ENCODE results near the gene SLC24A3.

Gene SLC24A3

GRCh38 chr20:19317237-19318069 lies 105.0 kb downstream of the SLC24A3 start:
- no peak for FAIRE-seq
- DNase-seq (ENCODE audit: insufficient read length, low spot score): no peak
- no peak for TF ChIP-seq POLR2A (IDR thresholded peaks at IDR 0.05; ENCODE audit: low read depth, low read length)

GRCh38 chr20:19318610-19319009 lies 106.2 kb downstream of the SLC24A3 start:
- FAIRE-seq (no peak), DNase-seq (ENCODE audit: insufficient read length, low spot score) (no peak)
- TF ChIP-seq POLR2A (IDR thresholded peaks at IDR 0.05; ENCODE audit: low read depth, low read length): no peak

- FAIRE-seq (no peak), DNase-seq (ENCODE audit: insufficient read length, low spot score) (no peak)
- no peak for TF ChIP-seq POLR2A (IDR thresholded peaks at IDR 0.05; ENCODE audit: low read depth, low read length)
Observed at GRCh38 chr20:19320005-19320404, 107.6 kb downstream of the SLC24A3 start.

GRCh38 chr20:19321176-19321575 lies 108.7 kb downstream of the SLC24A3 start:
- DNase-seq (ENCODE audit: insufficient read length, low spot score) (no peak), FAIRE-seq (no peak)

GRCh38 chr20:19322061-19322985 lies 109.9 kb downstream of the SLC24A3 start:
- FAIRE-seq (no peak), DNase-seq (ENCODE audit: insufficient read length, low spot score) (no peak)
- TF ChIP-seq POLR2A (IDR thresholded peaks at IDR 0.05; ENCODE audit: low read depth, low read length): no peak

More at GRCh38 chr20:19321176-19321575, 108.7 kb downstream of the SLC24A3 start:
- no peak for TF ChIP-seq POLR2A (IDR thresholded peaks at IDR 0.05; ENCODE audit: low read depth, low read length)

GRCh38 chr20:19327401-19327800 lies 115.0 kb downstream of the SLC24A3 start:
- TF ChIP-seq POLR2A (IDR thresholded peaks at IDR 0.05; ENCODE audit: low read depth, low read length): no peak
- no peak for DNase-seq (ENCODE audit: insufficient read length, low spot score)
- no peak for FAIRE-seq

- no peak for DNase-seq (ENCODE audit: insufficient read length, low spot score)
- FAIRE-seq: no peak
- TF ChIP-seq POLR2A (IDR thresholded peaks at IDR 0.05; ENCODE audit: low read depth, low read length): no peak
Observed at GRCh38 chr20:19328676-19329075, 116.2 kb downstream of the SLC24A3 start.

GRCh38 chr20:19330038-19330437 lies 117.6 kb downstream of the SLC24A3 start:
- FAIRE-seq: no peak
- no peak for DNase-seq (ENCODE audit: insufficient read length, low spot score)
- no peak for TF ChIP-seq POLR2A (IDR thresholded peaks at IDR 0.05; ENCODE audit: low read depth, low read length)

GRCh38 chr20:19330731-19331130 lies 118.3 kb downstream of the SLC24A3 start:
- TF ChIP-seq POLR2A (IDR thresholded peaks at IDR 0.05; ENCODE audit: low read depth, low read length): no peak
- DNase-seq (ENCODE audit: insufficient read length, low spot score) (no peak), FAIRE-seq (no peak)

- TF ChIP-seq POLR2A (IDR thresholded peaks at IDR 0.05; ENCODE audit: low read depth, low read length): no peak
- FAIRE-seq (no peak), DNase-seq (ENCODE audit: insufficient read length, low spot score) (no peak)
Observed at GRCh38 chr20:19333563-19333962, 121.1 kb downstream of the SLC24A3 start.

GRCh38 chr20:19335341-19335740 lies 122.9 kb downstream of the SLC24A3 start:
- TF ChIP-seq POLR2A (IDR thresholded peaks at IDR 0.05; ENCODE audit: low read depth, low read length): no peak
- FAIRE-seq: no peak

GRCh38 chr20:19335916-19336315 lies 123.5 kb downstream of the SLC24A3 start:
- DNase-seq (ENCODE audit: insufficient read length, low spot score) (no peak), FAIRE-seq (no peak)
- no peak for TF ChIP-seq POLR2A (IDR thresholded peaks at IDR 0.05; ENCODE audit: low read depth, low read length)

More at GRCh38 chr20:19335341-19335740, 122.9 kb downstream of the SLC24A3 start:
- DNase-seq (ENCODE audit: insufficient read length, low spot score): no peak

GRCh38 chr20:19336631-19337030 lies 124.2 kb downstream of the SLC24A3 start:
- FAIRE-seq: no peak
- TF ChIP-seq POLR2A (IDR thresholded peaks at IDR 0.05; ENCODE audit: low read depth, low read length): no peak
- no peak for DNase-seq (ENCODE audit: insufficient read length, low spot score)

GRCh38 chr20:19338380-19338779 lies 125.9 kb downstream of the SLC24A3 start:
- no peak for DNase-seq (ENCODE audit: insufficient read length, low spot score)
- FAIRE-seq: no peak
- no peak for TF ChIP-seq POLR2A (IDR thresholded peaks at IDR 0.05; ENCODE audit: low read depth, low read length)
